ENCODE measurements around the gene PADI4. TPM values are rescaled to one million over a fixed set of nuclear protein-coding genes. Genes with fewer than 3 reads are reported as not detected.
"Not testable (repeated sequence)": the region's sequence is repeated elsewhere in the genome, so short reads cannot be mapped to it uniquely, and the experiment has no call there.

PADI4 gene
- total and polyA plus RNA-seq, 4 donors = 0.11 to 11.2 (median 0.89) TPM; not detected in 1

DNA sequence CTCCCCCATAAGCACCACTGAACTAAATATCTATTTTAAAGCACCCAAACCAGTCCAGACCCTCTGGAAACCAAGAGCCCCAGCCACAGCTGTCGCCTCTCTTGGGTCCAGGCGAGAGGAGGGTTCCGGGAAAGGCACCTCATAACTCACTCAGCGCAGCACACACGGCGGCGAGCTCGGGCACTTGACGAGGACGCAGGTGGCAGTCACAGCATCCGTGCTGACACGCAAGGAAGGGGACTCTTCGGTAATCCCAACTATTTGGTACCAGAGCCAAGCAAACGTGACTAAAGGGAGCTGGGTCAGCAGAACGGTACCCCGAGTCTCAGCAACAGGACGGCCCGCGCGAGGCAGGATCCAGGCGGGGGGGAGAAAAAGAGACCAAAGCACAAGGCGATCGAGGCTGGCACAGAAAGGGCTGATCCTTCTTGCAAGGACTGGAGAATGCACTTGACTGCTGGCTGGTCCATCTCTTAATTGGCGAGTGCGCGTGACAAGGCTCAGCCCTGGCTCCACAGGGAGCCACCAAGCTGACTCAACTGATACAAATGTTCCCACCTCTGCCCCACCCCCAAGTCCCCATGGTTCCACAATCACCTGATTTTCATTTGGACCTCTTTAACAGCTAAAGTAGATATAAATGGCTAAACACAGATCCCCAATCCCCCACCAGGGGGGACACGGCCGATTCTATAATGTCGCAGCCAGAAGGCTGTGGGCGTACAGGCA, 100.0 kb downstream of the PADI4 start:
- not testable (repeated sequence) for H3K4me3 ChIP-seq (ENCODE audit: low read depth, low read length); H3K9me3 ChIP-seq (ENCODE audit: control insufficient read depth, insufficient read depth, low read length); DNase-seq (ENCODE audit: low read depth in 4 of 6, low spot score in 6 of 6); H3K27me3 ChIP-seq (ENCODE audit: control insufficient read depth, insufficient read depth, low read length); H3K27ac ChIP-seq (ENCODE audit: low read depth, low read length); H3K4me1 ChIP-seq (ENCODE audit: control insufficient read depth, insufficient read depth, low read length)
- WGBS (ENCODE audit: insufficient coverage) = 93% methylated on average over 19 of the region's 30 CpGs
- peaks cover 62% of the 10 kb centered on the region for H3K36me3 ChIP-seq (ENCODE audit: control insufficient read depth, insufficient read depth, low read length)

DNA sequence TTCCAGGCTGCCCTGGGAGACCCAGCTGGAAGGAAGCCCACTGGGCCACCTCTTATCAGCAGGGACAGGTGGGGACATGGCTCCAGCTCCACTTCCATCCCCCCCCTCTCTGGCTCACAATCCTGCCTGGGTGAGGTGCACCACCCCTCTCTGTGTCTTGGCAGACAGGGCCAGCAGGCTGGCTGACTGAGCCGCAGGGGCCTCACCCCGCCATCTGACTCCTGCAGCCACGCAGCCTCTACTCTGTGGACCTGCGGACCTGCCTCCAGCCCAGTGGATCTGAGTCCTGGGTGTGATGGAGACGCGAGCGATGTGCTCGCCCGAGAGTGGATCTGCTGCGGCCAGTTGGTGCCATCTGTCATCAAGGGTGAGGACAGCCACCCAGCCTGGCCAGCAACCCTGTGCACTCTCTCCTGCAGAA, 101.4 kb downstream of the PADI4 start:
- DNase-seq (ENCODE audit: low read depth in 4 of 6, low spot score in 6 of 6) = no peak
- H3K4me1 ChIP-seq (ENCODE audit: control insufficient read depth, insufficient read depth, low read length) = peaks cover 8% of the 10 kb centered on the region
- H3K36me3 ChIP-seq (ENCODE audit: control insufficient read depth, insufficient read depth, low read length) = peaks cover 75% of the 10 kb centered on the region
- H3K4me3 ChIP-seq (ENCODE audit: low read depth, low read length) = no peak overlapping the region
- H3K27me3 ChIP-seq (ENCODE audit: control insufficient read depth, insufficient read depth, low read length) = no peaks in the 10 kb centered on the region
- 94% methylated on average over 10 of the region's 10 CpGs for WGBS (ENCODE audit: insufficient coverage)
- H3K9me3 ChIP-seq (ENCODE audit: control insufficient read depth, insufficient read depth, low read length) = no peaks in the 10 kb centered on the region
- H3K27ac ChIP-seq (ENCODE audit: low read depth, low read length) = no peak overlapping the region

DNA sequence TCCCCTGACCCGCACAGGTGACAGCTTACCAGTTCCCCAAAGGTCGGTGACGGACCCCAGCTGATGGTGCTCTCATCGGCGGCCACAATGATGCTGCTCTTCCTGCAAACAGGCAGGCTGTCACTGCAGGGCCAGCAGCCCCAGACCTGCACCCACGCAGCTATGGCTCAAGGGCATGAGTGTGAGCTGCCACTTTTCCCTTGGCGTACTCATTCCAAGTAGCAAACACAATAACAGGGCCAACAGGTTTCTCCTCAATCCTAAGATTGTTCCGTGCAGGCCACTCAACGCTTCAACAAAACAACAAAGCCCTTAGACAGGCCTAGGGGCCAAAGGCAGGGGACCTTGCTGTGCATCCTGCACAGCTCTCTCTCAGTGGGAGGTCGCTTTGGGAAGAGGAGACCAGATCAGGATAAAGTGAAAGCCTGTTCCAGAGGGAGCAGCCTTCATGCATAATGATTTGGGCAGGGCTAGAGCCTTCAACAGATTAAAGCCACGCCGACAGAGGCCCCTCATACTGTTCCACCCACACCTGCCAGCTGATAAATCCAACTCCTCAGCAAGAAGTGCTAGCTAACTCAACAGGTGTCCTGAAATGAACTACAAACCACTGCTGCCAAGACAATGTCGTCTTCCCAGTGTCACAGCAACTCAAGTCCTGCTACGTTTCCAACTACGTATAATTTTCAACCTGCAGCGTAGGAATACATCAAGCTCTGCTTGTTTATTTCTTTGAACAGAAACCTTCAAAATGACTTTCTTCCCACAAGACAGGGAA, 104.3 kb downstream of the PADI4 start:
- no peak for DNase-seq (ENCODE audit: low read depth in 4 of 6, low spot score in 6 of 6)
- H3K36me3 ChIP-seq (ENCODE audit: control insufficient read depth, insufficient read depth, low read length) = peaks cover 85% of the 10 kb centered on the region
- H3K9me3 ChIP-seq (ENCODE audit: control insufficient read depth, insufficient read depth, low read length) = no peaks in the 10 kb centered on the region
- no peaks in the 10 kb centered on the region for H3K27me3 ChIP-seq (ENCODE audit: control insufficient read depth, insufficient read depth, low read length)
- 86% methylated on average over 15 of the region's 16 CpGs for WGBS (ENCODE audit: insufficient coverage)
- no peaks in the 10 kb centered on the region for H3K4me1 ChIP-seq (ENCODE audit: control insufficient read depth, insufficient read depth, low read length)
- H3K27ac ChIP-seq (ENCODE audit: low read depth, low read length) = no peak overlapping the region
- H3K4me3 ChIP-seq (ENCODE audit: low read depth, low read length) = no peak overlapping the region

Small RNA genes lying within 50 kb of the gene (small RNA-seq; reads per million reads assigned to genes)
- gene MIR3972 (ENCODE audit: low replicate concordance) = not detected

Other genes with a start within 250 kb of the PADI4 start
- gene PADI2, start 188.7 kb upstream of the PADI4 start, total RNA-seq = 10 to 100 TPM in 1 of 2 donors, 1 to 10 TPM in 1; 8.7 to 24.9 TPM
- 10 to 100 TPM; 29.1 to 32.6 TPM for gene PADI2, start 188.7 kb upstream of the PADI4 start, polyA plus RNA-seq (ENCODE audit: insufficient read length in 2 of 2)
- under 1 TPM; 0.39 to 0.79 TPM for gene PADI1, start 103.1 kb upstream of the PADI4 start, total RNA-seq
- gene PADI1, start 103.1 kb upstream of the PADI4 start, polyA plus RNA-seq (ENCODE audit: insufficient read length in 2 of 2) = 1 to 10 TPM; 1.1 TPM
- gene PADI3, start 59.1 kb upstream of the PADI4 start, total RNA-seq = not detected
- not detected for gene PADI3, start 59.1 kb upstream of the PADI4 start, polyA plus RNA-seq (ENCODE audit: insufficient read length in 2 of 2)
- gene PADI6, start 64.0 kb downstream of the PADI4 start, total RNA-seq = not detected
- gene PADI6, start 64.0 kb downstream of the PADI4 start, polyA plus RNA-seq (ENCODE audit: insufficient read length in 2 of 2) = not detected
- gene RCC2, start 131.5 kb downstream of the PADI4 start, total RNA-seq = 10 to 100 TPM; 25.8 to 37.5 TPM
- 10 to 100 TPM; 56.1 to 58.1 TPM for gene RCC2, start 131.5 kb downstream of the PADI4 start, polyA plus RNA-seq (ENCODE audit: insufficient read length in 2 of 2)
- 10 to 100 TPM; 20.7 to 27.4 TPM for gene ARHGEF10L, start 231.5 kb downstream of the PADI4 start, total RNA-seq
- 10 to 100 TPM; 56.8 to 61.0 TPM for gene ARHGEF10L, start 231.5 kb downstream of the PADI4 start, polyA plus RNA-seq (ENCODE audit: insufficient read length in 2 of 2)

Measured in spinal cord (tissue), 10 donors.